Activated CD4-positive, alpha-beta T cell treated with anti-CD3 and anti-CD28 coated beads, Interleukin-2, amount 50 U/mL, for 48 hours (primary cell): ENCODE data around the gene MEGF11.
"Not testable (repeated sequence)": the region's sequence is repeated elsewhere in the genome, so short reads cannot be mapped to it uniquely, and the experiment has no call there.

Source experiments
- DNase-seq, 2 experiments: peaks; one replicate each; pipeline ENCODE4 v3.0.0-alpha.2; 2020

MEGF11 gene

DNA sequence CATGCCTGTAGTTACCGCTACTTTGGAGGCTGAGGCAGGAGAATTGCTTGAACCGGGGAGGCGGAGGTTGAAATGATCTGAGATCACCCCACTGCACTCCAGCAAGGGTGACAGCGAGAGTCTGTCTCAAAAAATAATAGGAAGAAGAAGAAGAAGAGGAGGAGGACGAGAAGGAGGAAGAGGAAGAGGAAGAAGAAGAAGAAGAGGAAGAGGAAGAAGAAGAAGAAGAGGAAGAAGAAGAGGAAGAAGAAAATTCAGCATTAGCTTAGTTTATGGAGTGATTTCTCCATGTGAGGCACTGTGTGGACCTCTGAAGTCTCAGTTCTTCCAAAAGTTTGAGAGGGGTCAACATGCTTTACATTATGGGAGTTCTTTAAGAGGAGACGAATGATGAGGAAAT lies 17.4 kb upstream of the MEGF11 start:
- DNase-seq, result no peak

DNA sequence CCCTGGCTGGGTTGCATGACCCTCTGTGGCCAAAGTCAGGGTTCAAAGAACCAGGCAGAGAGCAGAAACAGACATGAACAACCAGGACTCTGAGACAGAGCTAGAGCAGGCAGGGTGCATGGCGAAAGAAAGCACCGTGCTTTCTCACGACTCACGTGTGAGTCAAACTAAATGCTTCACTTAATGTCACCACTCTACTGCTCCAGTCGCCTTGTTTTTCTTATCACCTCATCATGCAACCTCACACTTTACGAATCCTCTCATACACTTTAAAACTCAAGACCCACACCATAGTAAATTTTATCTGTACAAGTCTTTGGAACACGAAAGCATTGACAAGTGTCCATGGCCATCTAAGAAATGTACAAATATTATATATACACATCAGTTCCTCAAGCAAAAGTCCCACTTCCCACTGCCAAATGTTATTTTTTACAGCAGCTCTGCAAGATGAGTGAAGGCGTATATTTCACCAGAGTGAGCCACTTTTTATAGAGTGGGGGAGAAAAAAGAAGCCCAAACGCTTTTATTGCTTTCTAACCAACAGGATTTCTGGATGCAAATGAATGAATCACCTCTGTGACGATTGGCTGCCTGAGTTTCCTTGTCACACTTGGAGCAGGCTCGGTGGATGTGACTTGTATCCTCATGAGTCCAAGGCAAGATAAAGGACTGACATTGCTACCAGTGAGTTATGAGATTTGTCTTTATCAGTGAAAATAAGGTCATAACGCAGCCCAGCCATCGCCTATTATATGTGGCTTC lies 16.0 kb upstream of the MEGF11 start:
- DNase-seq, result no peak

- DNase-seq, result no peak
These were observed 11.4 kb upstream of the MEGF11 start for GRCh38 chr15:66264859-66265513.

- DNase-seq, result not testable (repeated sequence)
These were observed 9.3 kb upstream of the MEGF11 start for GRCh38 chr15:66262837-66263236.

- no peak for DNase-seq
These were observed 7.5 kb upstream of the MEGF11 start for GRCh38 chr15:66261056-66261455.

DNA sequence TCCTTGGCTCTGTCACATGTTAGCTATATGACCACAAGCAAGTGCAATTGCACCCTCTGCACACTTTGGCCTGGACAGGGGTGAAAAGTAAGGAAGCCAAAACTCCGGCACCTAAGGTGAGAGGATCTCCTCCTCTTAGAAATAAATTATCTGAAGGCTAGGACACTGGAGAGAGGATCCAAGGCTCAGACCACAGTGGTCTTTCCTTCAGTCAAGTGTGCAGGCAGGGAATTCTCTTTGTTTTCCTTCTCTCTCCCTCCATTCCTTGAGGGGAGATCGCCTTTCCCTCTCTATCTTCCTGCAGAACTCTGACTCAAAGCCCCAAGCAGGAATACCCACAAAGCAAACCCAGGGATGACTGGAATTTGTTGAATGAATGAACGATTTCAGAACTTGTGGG lies 3.1 kb upstream of the MEGF11 start:
- no peak for DNase-seq

GRCh38 chr15:66254951-66255676 lies 1.6 kb upstream of the MEGF11 start:
- DNase-seq, result no peak

GRCh38 chr15:66254089-66254950 lies 770 bp upstream of the MEGF11 start:
- no peak for DNase-seq

DNA sequence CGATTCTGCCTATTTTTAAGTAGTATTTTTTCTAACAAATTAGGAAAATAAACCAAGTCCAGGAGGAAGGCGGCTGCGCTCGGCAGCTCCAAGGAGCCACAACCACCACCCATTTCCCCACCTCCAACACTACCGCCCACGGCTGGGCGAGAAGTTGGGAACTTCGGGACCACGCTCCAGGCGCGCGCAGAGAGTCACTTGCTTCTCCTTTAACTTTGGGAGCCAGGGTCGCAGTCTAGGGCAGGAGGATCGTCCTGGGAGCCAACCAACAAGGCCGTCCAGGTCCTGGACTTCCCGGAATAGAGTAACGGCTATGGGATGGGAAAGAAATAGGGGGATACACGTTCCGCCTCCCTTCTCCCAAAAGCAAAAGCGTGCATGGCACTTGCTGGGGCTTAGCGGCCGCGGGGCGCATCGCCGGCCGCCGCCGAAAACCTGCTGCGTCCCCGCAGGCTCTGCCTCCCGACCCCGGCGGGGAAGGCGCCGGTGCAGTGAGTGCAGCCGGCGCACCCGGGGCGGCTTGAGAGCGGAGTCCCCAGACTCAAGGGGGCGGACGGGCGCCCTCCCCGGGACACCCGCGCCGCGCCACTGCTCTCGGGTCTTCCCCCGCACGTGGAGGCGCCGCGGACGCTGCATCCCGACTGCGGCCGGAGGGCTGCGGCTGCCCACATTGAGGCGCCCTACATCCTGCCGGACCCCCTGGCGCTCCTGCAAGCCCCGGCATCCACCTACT lies 699 bp downstream of the MEGF11 start:
- DNase-seq, result peak in 1 of 2 experiments; percentile 23

DNA sequence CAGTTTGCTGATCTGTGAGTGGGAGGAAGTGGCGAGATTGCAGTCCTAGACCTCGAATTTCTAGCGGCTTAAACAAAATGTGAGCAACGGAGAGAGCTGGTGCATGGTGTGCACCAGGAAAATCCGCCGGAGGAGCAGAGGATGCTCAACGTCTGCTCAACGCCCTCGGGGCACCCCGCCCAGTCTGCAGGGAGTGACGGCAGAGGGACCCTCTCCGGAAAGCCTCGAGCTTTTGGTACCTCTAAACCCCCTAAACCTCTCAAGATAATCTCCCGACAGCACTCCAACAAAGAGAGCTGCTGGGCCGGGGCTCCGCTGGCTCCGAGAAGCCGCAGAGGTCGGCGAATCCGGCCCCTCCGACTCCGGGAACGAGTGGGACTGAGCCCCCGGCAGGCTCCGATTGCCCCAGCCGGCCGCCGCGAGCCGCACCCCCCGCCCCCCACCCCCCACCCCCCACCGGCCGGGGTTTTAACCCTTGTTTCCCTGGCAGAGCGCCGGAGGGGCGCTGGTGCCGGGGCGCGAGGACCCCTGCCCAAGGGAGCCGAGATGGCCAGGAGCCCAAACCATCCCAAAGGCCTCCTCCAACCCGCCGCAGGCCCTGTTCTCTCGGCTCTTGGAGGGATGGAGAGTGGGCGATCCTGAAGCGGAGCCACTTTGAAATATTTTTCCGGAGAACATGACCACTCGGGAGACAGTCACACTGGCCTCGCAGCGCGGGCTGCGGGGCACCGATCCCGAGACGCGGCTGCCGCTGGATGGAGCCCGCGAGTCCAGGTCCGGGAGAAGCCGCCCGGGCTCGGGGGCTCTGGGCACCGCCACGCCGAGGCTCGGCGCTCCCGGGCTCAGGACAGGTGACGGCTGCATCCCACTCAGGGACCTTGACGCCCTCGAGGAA lies 1.5 kb downstream of the MEGF11 start:
- peak; percentile 58 to 64 for DNase-seq

DNA sequence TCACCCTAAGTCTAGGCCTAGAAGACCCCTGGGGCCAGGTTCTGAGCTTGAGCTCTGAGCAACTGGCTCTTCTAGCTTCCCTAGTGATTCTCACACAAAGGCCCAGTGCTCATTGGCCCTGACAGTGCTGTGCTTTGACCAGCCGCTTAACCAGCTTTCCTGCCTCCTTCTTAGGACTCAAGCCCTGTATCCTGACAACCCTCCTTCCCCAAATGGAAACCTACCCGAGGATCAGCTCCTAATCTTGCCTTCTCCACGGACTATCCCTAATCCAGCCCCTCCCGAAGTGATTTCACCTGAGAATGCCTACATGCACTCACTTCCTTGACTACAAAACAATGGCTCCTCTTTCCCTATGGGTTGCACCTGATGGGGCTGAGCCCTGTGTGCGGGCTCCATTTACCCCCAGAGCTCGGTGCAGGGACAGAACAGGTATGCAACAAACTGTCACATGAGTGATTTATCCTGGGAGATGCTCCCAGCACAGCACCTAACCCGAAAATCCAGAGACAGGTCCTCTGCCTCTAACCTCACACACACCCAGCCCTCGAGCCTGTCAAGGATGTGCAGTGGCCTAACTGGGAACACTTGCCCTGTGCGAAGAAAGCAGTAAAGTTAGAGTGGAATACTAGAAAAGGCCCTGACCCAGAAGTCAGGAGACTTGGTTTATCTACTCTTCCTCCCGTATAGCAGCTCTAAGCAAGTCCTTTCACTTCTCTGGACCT lies 2.3 kb downstream of the MEGF11 start:
- no peak for DNase-seq

- no peak for DNase-seq
These were observed 3.9 kb downstream of the MEGF11 start for GRCh38 chr15:66249605-66250174.

- DNase-seq, result no peak
These were observed 6.6 kb downstream of the MEGF11 start for GRCh38 chr15:66246937-66247336.

GRCh38 chr15:66245832-66246231 lies 7.7 kb downstream of the MEGF11 start:
- DNase-seq, result not testable (repeated sequence)

GRCh38 chr15:66241908-66242285 lies 11.7 kb downstream of the MEGF11 start:
- DNase-seq, result no peak

GRCh38 chr15:66241087-66241907 lies 12.3 kb downstream of the MEGF11 start:
- no peak for DNase-seq

GRCh38 chr15:66240240-66240794 lies 13.2 kb downstream of the MEGF11 start:
- DNase-seq, result no peak

- DNase-seq, result no peak
These were observed 14.0 kb downstream of the MEGF11 start for GRCh38 chr15:66239514-66239913.

- no peak for DNase-seq
These were observed 15.2 kb downstream of the MEGF11 start for GRCh38 chr15:66238318-66238717.
